ENCODE results near the gene KLK7.

GRCh38 chr19:50943074-50943828, 40.5 kb downstream of the KLK7 start:
- no peak for TF ChIP-seq USF2 (IDR thresholded peaks at IDR 0.05; ENCODE audit: borderline replicate concordance, low read depth, low read length)
- no peak for TF ChIP-seq ATF2 (IDR thresholded peaks at IDR 0.05; ENCODE audit: low read length)
- no peak for TF ChIP-seq NBN (IDR thresholded peaks at IDR 0.05)
- no peak for TF ChIP-seq POLR2A (IDR thresholded peaks at IDR 0.05; ENCODE audit: low read depth, low read length)
- no peak for TF ChIP-seq CTCF (IDR thresholded peaks at IDR 0.05 in 2 of 3, conservative IDR thresholded peaks at IDR 0.05 in 1 of 3; ENCODE audit: control insufficient read depth in 2 of 3, extremely low read depth in 1 of 3, insufficient read depth in 1 of 3, low read depth in 3 of 3, low read length in 3 of 3)
- TF ChIP-seq SP1 (IDR thresholded peaks at IDR 0.05; ENCODE audit: low read depth, low read length) = no peak
